Upper lobe of left lung (tissue), 4 donors: ENCODE data around the gene PEMT.

Source experiments
- EP300 ChIP-seq, 4 donors: sonication (generic); formaldehyde crosslinking; IDR thresholded peaks; one replicate each; pipeline ENCODE4 v1.5.1; 2017; ENCODE audit warnings: antibody characterized with exemption in 4 of 4, control low read depth in 2 of 4
- POLR2A ChIP-seq, 4 donors: fragments of 450-650 bp; IDR thresholded peaks; one replicate each; pipeline ENCODE4 v1.5.1; 2016 to 2017; ENCODE audit warnings: antibody characterized with exemption in 4 of 4, mild to moderate bottlenecking in 2 of 4
- POLR2AphosphoS5 ChIP-seq, 2 donors: sonication (generic); formaldehyde crosslinking; IDR thresholded peaks; one replicate each; pipeline ENCODE4 v1.5.1; 2017; ENCODE audit warnings: antibody characterized with exemption in 2 of 2
- TF ChIP-seq, protein P1 (sequence below), 6 experiments: fragments of 450-650 bp in 4 of 6; fragments of 200-600 bp in 2 of 6; sonication (generic) in 2 of 6; IDR thresholded peaks; one replicate each; pipeline ENCODE4 v1.5.1; 2016 to 2019; ENCODE audit warnings: antibody characterized with exemption in 6 of 6

DNA sequence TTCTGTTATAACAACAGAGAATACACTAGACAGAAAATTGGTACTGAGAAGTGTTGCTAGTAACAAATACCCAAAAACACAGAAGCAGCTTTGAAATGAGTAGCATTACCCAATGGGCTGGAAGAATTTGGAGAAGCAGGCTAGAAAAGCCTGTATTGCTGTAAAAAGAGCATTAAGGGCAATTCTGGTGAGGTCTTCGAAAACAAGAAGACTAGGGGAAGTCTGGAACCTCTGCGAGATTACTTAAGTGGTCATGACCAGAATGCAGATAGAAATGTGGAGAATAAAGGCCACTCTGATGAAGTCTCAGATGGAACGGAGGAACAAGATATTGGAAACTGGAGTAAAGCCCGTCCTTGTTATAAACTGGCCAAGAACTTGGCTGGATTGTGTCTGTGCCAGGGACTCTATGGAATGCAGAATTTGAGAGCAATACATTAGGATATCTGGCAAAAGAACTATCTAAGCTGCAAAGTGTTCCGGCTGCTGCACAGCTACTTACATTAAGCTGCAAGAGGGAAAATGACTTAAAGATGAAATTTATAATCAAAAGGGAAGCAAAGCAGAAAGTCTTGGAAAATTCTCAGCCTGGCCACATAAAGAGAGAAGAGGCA lies 44.9 kb upstream of the PEMT start:
- TF ChIP-seq, protein P1, sequence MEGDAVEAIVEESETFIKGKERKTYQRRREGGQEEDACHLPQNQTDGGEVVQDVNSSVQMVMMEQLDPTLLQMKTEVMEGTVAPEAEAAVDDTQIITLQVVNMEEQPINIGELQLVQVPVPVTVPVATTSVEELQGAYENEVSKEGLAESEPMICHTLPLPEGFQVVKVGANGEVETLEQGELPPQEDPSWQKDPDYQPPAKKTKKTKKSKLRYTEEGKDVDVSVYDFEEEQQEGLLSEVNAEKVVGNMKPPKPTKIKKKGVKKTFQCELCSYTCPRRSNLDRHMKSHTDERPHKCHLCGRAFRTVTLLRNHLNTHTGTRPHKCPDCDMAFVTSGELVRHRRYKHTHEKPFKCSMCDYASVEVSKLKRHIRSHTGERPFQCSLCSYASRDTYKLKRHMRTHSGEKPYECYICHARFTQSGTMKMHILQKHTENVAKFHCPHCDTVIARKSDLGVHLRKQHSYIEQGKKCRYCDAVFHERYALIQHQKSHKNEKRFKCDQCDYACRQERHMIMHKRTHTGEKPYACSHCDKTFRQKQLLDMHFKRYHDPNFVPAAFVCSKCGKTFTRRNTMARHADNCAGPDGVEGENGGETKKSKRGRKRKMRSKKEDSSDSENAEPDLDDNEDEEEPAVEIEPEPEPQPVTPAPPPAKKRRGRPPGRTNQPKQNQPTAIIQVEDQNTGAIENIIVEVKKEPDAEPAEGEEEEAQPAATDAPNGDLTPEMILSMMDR (IDR thresholded peaks at IDR 0.05) = no peak
- TF ChIP-seq EP300 (IDR thresholded peaks at IDR 0.05) (no peak), POLR2A (IDR thresholded peaks at IDR 0.05) (no peak), POLR2AphosphoS5 (IDR thresholded peaks at IDR 0.05) (no peak)
